Keratinocyte (primary cell): ENCODE results near the gene SCN10A.

Experiments used
- EZH2 ChIP-seq: IDR thresholded peaks from one replicate; pipeline ENCODE4 v1.6.1; 2012; ENCODE audit warnings: inconsistent platforms, mild to moderate bottlenecking, low read length, moderate library complexity
- TF ChIP-seq, protein P1 (sequence below), 3 experiments: IDR thresholded peaks in 1 of 3; conservative IDR thresholded peaks in 1 of 3; optimal IDR thresholded peaks in 1 of 3; 2 replicates in 2 of 3; 3 replicates in 1 of 3; pipeline versions ENCODE3 to v1.5.1; 2011; ENCODE audit warnings: low read length in 3 of 3, mild to moderate bottlenecking in 3 of 3, moderate library complexity in 2 of 3, control low read depth in 1 of 3, inconsistent platforms in 1 of 3; ENCODE audit not compliant: insufficient read depth in 2 of 3; ENCODE audit errors: extremely low read depth in 1 of 3

DNA sequence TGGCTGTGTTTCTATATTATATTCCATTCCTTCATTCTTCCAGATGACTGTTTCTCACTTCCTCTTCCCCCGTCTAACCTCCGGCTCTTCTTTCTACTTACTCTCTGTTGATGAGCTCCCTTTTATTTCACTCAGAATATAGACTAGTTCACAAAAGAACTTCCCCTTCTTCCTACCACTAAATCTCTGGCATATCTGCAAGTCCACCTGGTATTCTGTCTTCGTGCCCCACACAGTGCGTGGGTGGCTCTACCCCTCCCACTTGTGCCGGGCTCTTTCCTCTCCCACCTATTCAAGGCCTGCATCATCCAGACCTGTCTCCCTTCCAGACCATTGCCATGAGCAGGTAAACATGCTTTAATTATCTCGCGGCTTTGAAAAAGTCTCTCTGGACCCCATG is 73.0 kb downstream of the SCN10A start:
- TF ChIP-seq, protein P1, sequence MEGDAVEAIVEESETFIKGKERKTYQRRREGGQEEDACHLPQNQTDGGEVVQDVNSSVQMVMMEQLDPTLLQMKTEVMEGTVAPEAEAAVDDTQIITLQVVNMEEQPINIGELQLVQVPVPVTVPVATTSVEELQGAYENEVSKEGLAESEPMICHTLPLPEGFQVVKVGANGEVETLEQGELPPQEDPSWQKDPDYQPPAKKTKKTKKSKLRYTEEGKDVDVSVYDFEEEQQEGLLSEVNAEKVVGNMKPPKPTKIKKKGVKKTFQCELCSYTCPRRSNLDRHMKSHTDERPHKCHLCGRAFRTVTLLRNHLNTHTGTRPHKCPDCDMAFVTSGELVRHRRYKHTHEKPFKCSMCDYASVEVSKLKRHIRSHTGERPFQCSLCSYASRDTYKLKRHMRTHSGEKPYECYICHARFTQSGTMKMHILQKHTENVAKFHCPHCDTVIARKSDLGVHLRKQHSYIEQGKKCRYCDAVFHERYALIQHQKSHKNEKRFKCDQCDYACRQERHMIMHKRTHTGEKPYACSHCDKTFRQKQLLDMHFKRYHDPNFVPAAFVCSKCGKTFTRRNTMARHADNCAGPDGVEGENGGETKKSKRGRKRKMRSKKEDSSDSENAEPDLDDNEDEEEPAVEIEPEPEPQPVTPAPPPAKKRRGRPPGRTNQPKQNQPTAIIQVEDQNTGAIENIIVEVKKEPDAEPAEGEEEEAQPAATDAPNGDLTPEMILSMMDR (optimal IDR thresholded peaks at IDR 0.05 in 1 of 3, IDR thresholded peaks at IDR 0.05 in 1 of 3, conservative IDR thresholded peaks at IDR 0.05 in 1 of 3; ENCODE audit: extremely low read depth in 1 of 3, insufficient read depth in 2 of 3, low read length in 3 of 3): no peak
- no peak for TF ChIP-seq EZH2
